ENCODE results near the gene BFSP2. TPM values are rescaled to one million over a fixed set of nuclear protein-coding genes. Genes with fewer than 3 reads are reported as not detected.

BFSP2 gene, protein sequence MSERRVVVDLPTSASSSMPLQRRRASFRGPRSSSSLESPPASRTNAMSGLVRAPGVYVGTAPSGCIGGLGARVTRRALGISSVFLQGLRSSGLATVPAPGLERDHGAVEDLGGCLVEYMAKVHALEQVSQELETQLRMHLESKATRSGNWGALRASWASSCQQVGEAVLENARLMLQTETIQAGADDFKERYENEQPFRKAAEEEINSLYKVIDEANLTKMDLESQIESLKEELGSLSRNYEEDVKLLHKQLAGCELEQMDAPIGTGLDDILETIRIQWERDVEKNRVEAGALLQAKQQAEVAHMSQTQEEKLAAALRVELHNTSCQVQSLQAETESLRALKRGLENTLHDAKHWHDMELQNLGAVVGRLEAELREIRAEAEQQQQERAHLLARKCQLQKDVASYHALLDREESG
- not detected for total RNA-seq
- polyA plus RNA-seq = not detected

GRCh38 chr3:133400006-133400515, at the start of gene BFSP2:
BFSP2 (plus strand) TSS chr3:133400056; CDS start chr3:133400084, 28 bp downstream.
- Histone ChIP-seq H3K4me1 (ENCODE audit: insufficient read depth) (no peaks in the 10 kb centered on the region), H3K4me3 (ENCODE audit: low read depth, low read length) (no peak within 1 kb of the TSS), H3K36me3 (ENCODE audit: insufficient read depth) (no peaks in the 10 kb centered on the region), H3K27ac (ENCODE audit: low read depth) (no peak within 1 kb of the TSS)
- no peak for DNase-seq (ENCODE audit: extremely low spot score)
- WGBS = 96% methylated on average over 15 of the region's 15 CpGs

DNA sequence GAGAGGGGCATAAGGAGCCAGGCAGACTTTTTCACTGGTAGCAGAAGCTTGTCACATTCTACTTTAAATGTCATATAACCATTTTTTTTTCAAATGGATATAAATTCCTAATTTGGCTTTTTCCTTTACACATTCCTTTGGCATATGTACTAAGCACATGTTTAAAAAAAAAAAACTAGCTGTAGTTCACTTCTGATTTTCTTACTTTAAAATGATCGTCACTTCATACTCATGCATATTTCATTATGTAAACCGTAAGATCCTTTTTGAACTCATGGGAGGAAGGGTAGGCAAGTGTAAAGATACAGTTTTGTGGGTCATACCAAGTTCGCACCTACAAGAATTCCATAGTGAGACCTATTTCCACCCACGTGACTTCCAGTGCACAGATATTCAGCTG, 45.1 kb upstream of the BFSP2 start:
- DNase-seq (ENCODE audit: extremely low spot score) = no peak
- Histone ChIP-seq H3K27ac (ENCODE audit: low read depth) (no peak overlapping the region), H3K36me3 (ENCODE audit: insufficient read depth) (no peaks in the 10 kb centered on the region), H3K4me1 (ENCODE audit: insufficient read depth) (no peaks in the 10 kb centered on the region), H3K4me3 (ENCODE audit: low read depth, low read length) (no peak overlapping the region)
- 86% methylated on average over 4 of the region's 4 CpGs for whole genome bisulfite sequencing

DNA sequence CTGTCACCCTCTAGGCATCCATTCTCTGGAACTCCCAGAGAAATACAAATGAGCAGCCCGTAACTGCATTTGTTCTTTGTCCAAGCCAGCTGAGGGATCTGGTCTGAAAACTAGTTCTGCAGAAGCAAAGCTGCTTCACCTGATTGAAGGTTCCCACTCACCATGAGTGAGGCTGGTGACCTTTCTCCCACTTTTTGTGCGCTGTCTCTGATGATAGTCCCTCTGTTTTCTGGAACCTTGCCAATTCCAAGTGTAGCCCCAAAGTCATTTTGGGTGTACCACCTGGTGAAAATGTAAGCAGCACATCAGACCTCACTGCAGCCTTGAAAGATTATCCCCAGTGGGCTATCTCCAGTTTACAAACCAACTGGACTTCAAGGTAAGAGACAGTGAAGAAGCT, 39.4 kb upstream of the BFSP2 start:
- WGBS = 89% methylated on average over 2 of the region's 2 CpGs

GRCh38 chr3:133361011-133361410, 38.8 kb upstream of the BFSP2 start:
- Histone ChIP-seq H3K27ac (ENCODE audit: low read depth) (no peak overlapping the region), H3K36me3 (ENCODE audit: insufficient read depth) (no peaks in the 10 kb centered on the region), H3K4me3 (ENCODE audit: low read depth, low read length) (no peak overlapping the region), H3K4me1 (ENCODE audit: insufficient read depth) (no peaks in the 10 kb centered on the region)
- DNase-seq (ENCODE audit: extremely low spot score) = no peak
- 90% methylated on average over 2 of the region's 2 CpGs for WGBS

More for the DNA sequence above, 39.4 kb upstream of the BFSP2 start:
- H3K27ac ChIP-seq (ENCODE audit: low read depth) = no peak overlapping the region
- DNase-seq (ENCODE audit: extremely low spot score) = no peak
- H3K4me3 ChIP-seq (ENCODE audit: low read depth, low read length) = no peak overlapping the region
- H3K36me3 ChIP-seq (ENCODE audit: insufficient read depth) = no peaks in the 10 kb centered on the region
- no peaks in the 10 kb centered on the region for H3K4me1 ChIP-seq (ENCODE audit: insufficient read depth)

DNA sequence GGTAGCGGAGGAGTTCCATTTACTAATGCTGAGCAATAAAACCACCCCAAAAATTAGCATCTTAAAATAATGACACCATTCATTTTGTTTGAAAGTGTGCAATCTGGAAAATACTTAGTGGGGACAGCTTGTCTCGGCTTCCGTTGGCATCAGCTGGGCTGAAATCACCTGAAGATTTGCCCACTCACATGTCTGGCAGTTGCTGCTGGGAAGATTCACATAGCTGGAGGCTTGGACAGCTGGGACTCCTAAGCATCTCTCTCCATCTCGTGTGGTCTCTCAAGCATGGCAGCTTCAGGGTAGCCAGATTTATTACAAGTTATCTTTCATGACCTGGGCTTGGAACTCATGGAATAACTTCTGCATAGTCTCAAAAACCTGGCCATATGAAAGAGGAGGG, 38.4 kb upstream of the BFSP2 start:
- H3K36me3 ChIP-seq (ENCODE audit: insufficient read depth) = no peaks in the 10 kb centered on the region
- no peaks in the 10 kb centered on the region for H3K4me1 ChIP-seq (ENCODE audit: insufficient read depth)
- H3K27ac ChIP-seq (ENCODE audit: low read depth) = no peak overlapping the region
- no peak for DNase-seq (ENCODE audit: extremely low spot score)
- no peak overlapping the region for H3K4me3 ChIP-seq (ENCODE audit: low read depth, low read length)
- WGBS = 66% methylated on average over 4 of the region's 4 CpGs

GRCh38 chr3:133362539-133362938, 37.3 kb upstream of the BFSP2 start:
- Histone ChIP-seq H3K4me1 (ENCODE audit: insufficient read depth) (no peaks in the 10 kb centered on the region), H3K27ac (ENCODE audit: low read depth) (no peak overlapping the region), H3K4me3 (ENCODE audit: low read depth, low read length) (no peak overlapping the region), H3K36me3 (ENCODE audit: insufficient read depth) (no peaks in the 10 kb centered on the region)
- DNase-seq (ENCODE audit: extremely low spot score) = no peak
- WGBS = 72% methylated on average over 4 of the region's 4 CpGs

- no peaks in the 10 kb centered on the region for H3K36me3 ChIP-seq (ENCODE audit: insufficient read depth)
- 94% methylated on average over 4 of the region's 4 CpGs for WGBS
- no peak overlapping the region for H3K27ac ChIP-seq (ENCODE audit: low read depth)
- no peak for DNase-seq (ENCODE audit: extremely low spot score)
- H3K4me1 ChIP-seq (ENCODE audit: insufficient read depth) = no peaks in the 10 kb centered on the region
- no peak overlapping the region for H3K4me3 ChIP-seq (ENCODE audit: low read depth, low read length)
Measured at GRCh38 chr3:133364704-133365103, 35.2 kb upstream of the BFSP2 start.

DNA sequence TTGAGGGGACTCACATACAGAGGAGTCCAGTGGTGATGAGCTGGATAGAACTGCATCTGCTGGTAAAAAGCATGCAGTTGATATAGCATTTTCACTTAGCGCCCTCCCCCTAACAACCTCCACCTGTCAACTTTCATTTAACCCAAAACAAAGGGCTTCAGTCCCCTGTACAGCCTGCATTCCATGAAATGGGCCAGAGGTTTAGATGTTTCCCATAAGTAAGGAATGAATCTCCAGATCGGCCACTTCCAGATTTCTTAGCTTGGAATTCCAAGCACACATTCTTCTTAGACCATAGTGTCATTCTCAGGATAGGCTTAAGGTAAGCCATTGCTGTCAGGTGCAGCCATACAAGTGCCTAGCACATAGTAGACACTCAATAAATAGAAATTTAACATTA, 32.9 kb upstream of the BFSP2 start:
- Histone ChIP-seq H3K4me3 (ENCODE audit: low read depth, low read length) (no peak overlapping the region), H3K4me1 (ENCODE audit: insufficient read depth) (no peaks in the 10 kb centered on the region), H3K36me3 (ENCODE audit: insufficient read depth) (no peaks in the 10 kb centered on the region), H3K27ac (ENCODE audit: low read depth) (no peak overlapping the region)
- WGBS = 95% methylated on average over 2 of the region's 2 CpGs
- DNase-seq (ENCODE audit: extremely low spot score) = no peak

GRCh38 chr3:133367403-133367802, 32.5 kb upstream of the BFSP2 start:
- H3K27ac ChIP-seq (ENCODE audit: low read depth) = no peak overlapping the region
- no peak overlapping the region for H3K4me3 ChIP-seq (ENCODE audit: low read depth, low read length)
- 89% methylated on average over 3 of the region's 3 CpGs for WGBS
- DNase-seq (ENCODE audit: extremely low spot score) = no peak
- H3K4me1 ChIP-seq (ENCODE audit: insufficient read depth) = no peaks in the 10 kb centered on the region
- H3K36me3 ChIP-seq (ENCODE audit: insufficient read depth) = no peaks in the 10 kb centered on the region

- no peaks in the 10 kb centered on the region for H3K4me1 ChIP-seq (ENCODE audit: insufficient read depth)
- no peaks in the 10 kb centered on the region for H3K36me3 ChIP-seq (ENCODE audit: insufficient read depth)
- no peak overlapping the region for H3K4me3 ChIP-seq (ENCODE audit: low read depth, low read length)
- 54% methylated on average over 1 of the region's 1 CpG for WGBS
- no peak for DNase-seq (ENCODE audit: extremely low spot score)
- no peak overlapping the region for H3K27ac ChIP-seq (ENCODE audit: low read depth)
Measured at GRCh38 chr3:133367956-133368355, 31.9 kb upstream of the BFSP2 start.

DNA sequence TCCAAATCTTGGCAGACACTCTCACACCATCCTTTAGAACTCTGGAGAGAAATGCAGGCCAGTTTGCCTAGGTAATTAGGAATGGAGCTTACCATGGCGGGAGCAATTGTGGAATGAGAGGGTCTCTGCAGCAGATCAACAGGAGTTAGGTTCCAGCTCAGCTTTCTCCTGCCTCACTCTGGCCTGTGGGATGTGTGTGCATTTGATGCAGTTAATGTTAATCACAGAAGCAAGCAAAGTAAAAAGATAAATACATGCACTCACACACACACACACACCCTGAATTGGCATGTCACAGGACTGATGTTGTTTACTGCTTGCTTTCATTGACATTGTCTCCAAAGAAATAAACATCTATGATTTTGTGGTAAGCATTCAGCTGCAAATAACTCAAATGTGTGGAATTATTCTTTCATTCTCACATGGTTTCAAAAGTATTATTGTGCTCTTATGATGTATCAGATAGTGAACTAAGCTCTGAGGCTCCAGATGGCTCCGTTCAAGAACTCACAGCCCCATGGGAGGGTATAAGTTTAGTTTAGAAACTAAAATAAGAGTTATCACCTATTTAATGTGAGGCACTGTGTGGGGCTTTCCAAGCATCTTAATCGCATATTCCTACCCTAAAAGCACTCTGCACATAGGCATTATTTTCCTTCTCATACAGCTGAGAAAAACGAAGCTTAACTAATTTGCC, 31.3 kb upstream of the BFSP2 start:
- Histone ChIP-seq H3K27ac (ENCODE audit: low read depth) (no peak overlapping the region), H3K4me1 (ENCODE audit: insufficient read depth) (no peaks in the 10 kb centered on the region), H3K36me3 (ENCODE audit: insufficient read depth) (no peaks in the 10 kb centered on the region), H3K4me3 (ENCODE audit: low read depth, low read length) (no peak overlapping the region)
- WGBS = 37% methylated on average over 4 of the region's 4 CpGs
- no peak for DNase-seq (ENCODE audit: extremely low spot score)

DNA sequence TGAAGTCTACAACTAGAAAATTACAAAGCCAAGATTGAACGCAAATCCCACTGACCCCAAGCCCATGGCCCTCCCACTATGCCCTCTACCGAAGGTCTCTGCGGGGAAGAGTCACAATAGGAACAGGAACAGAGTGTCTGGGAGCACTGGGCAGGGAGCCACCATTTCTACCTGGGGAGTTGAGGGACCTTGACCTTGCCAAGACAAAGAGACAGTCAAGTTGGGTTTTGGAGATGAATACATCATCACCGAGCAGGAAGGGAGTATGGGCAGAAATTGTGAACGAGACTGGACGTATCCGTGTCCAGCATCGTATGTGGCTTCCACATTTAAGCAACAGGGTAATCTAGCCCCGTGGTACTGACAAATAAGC, 30.8 kb upstream of the BFSP2 start:
- H3K4me3 ChIP-seq (ENCODE audit: low read depth, low read length) = no peak overlapping the region
- no peaks in the 10 kb centered on the region for H3K4me1 ChIP-seq (ENCODE audit: insufficient read depth)
- H3K27ac ChIP-seq (ENCODE audit: low read depth) = no peak overlapping the region
- no peak for DNase-seq (ENCODE audit: extremely low spot score)
- no peaks in the 10 kb centered on the region for H3K36me3 ChIP-seq (ENCODE audit: insufficient read depth)
- 85% methylated on average over 9 of the region's 9 CpGs for WGBS

DNA sequence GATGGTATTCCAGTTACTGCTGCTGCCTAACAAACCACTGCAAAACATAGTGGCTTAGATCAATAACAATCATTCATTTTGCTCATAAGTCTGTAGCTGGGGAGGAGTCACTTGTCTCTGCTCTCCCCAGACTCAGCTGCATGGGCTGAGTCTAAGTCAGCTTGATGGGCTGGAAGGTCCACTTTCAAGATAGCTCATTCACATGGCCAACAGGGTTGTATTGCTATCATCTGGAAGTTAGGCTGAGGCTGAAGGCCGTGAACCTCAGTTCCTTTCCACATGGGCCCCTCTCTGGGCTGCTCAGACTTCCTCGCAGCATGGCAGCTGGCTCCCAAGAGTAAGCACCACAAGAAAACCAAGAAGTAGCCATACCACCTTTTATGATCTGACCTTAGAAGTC, 28.7 kb upstream of the BFSP2 start:
- Histone ChIP-seq H3K27ac (ENCODE audit: low read depth) (no peak overlapping the region), H3K36me3 (ENCODE audit: insufficient read depth) (no peaks in the 10 kb centered on the region), H3K4me1 (ENCODE audit: insufficient read depth) (no peaks in the 10 kb centered on the region), H3K4me3 (ENCODE audit: low read depth, low read length) (no peak overlapping the region)
- 94% methylated on average over 2 of the region's 2 CpGs for WGBS
- no peak for DNase-seq (ENCODE audit: extremely low spot score)

- H3K27ac ChIP-seq (ENCODE audit: low read depth) = no peak overlapping the region
- 95% methylated on average over 1 of the region's 1 CpG for WGBS
- DNase-seq (ENCODE audit: extremely low spot score) = no peak
Measured at GRCh38 chr3:133371676-133372075, 28.2 kb upstream of the BFSP2 start.

More at GRCh38 chr3:133371676-133372075, 28.2 kb upstream of the BFSP2 start:
- H3K4me1 ChIP-seq (ENCODE audit: insufficient read depth) = no peaks in the 10 kb centered on the region
- no peak overlapping the region for H3K4me3 ChIP-seq (ENCODE audit: low read depth, low read length)
- H3K36me3 ChIP-seq (ENCODE audit: insufficient read depth) = no peaks in the 10 kb centered on the region
